H9 (cell line): ENCODE data around the gene KRTAP10-5. TPM values are rescaled to one million over a fixed set of nuclear protein-coding genes. Genes with fewer than 3 reads are reported as not detected.

Source experiments
- DNase-seq: peaks from one replicate; pipeline ENCODE4 v3.0.0-alpha.2; 2017
- H2AFZ ChIP-seq: one replicate; pipeline ENCODE4 v1.6.1; 2013; ENCODE audit warnings: mild to moderate bottlenecking, low read length, control low read depth, moderate library complexity
- H2AK5ac ChIP-seq: 2 replicates; pipeline ENCODE4 v1.6.1; 2013; ENCODE audit warnings: low read length, control low read depth, mixed read lengths; ENCODE audit not compliant: insufficient read length
- H2BK120ac ChIP-seq: one replicate; pipeline ENCODE4 v1.6.1; 2013; ENCODE audit warnings: low read depth, mild to moderate bottlenecking, low read length, control low read depth, inconsistent platforms; ENCODE audit not compliant: poor library complexity, severe bottlenecking
- H2BK12ac ChIP-seq: 2 replicates; pipeline ENCODE4 v1.6.1; 2013; ENCODE audit warnings: low read length, control low read depth, mixed read lengths, low read depth; ENCODE audit not compliant: insufficient read length
- H2BK15ac ChIP-seq: 2 replicates; pipeline ENCODE4 v1.6.1; 2013; ENCODE audit warnings: low read depth, low read length, control low read depth
- H2BK20ac ChIP-seq: one replicate; pipeline ENCODE4 v1.6.1; 2013; ENCODE audit warnings: low read depth, mild to moderate bottlenecking, low read length, control low read depth, inconsistent platforms; ENCODE audit not compliant: poor library complexity, severe bottlenecking
- H2BK5ac ChIP-seq: 2 replicates; pipeline ENCODE4 v1.6.1; 2013; ENCODE audit warnings: low read length, control low read depth, mixed read lengths; ENCODE audit not compliant: insufficient read length
- H3K14ac ChIP-seq: 2 replicates; pipeline ENCODE4 v1.6.1; 2013; ENCODE audit warnings: low read length, control low read depth; ENCODE audit not compliant: insufficient read depth
- H3K18ac ChIP-seq: 2 replicates; pipeline ENCODE4 v1.6.1; 2013; ENCODE audit warnings: low read depth, mild to moderate bottlenecking, mixed read lengths, low read length, control low read depth; ENCODE audit not compliant: insufficient read length
- H3K23ac ChIP-seq: 2 replicates; pipeline ENCODE4 v1.6.1; 2013; ENCODE audit warnings: low read length, control low read depth, mixed read lengths, low read depth; ENCODE audit not compliant: insufficient read length
- H3K23me2 ChIP-seq: 2 replicates; pipeline ENCODE4 v1.6.1; 2013; ENCODE audit warnings: low read depth, mild to moderate bottlenecking, mixed read lengths, low read length, control low read depth; ENCODE audit not compliant: insufficient read length, poor library complexity, severe bottlenecking
- H3K27ac ChIP-seq: 2 replicates; pipeline ENCODE4 v1.5.1; 2013; ENCODE audit warnings: low read length, control low read depth, mixed read lengths, low read depth; ENCODE audit not compliant: insufficient read length
- H3K27me3 ChIP-seq: 2 replicates; pipeline ENCODE4 v1.6.1; 2013; ENCODE audit warnings: low read length, control low read depth, inconsistent platforms; ENCODE audit not compliant: insufficient read depth
- H3K4ac ChIP-seq: 2 replicates; pipeline ENCODE4 v1.6.1; 2013; ENCODE audit warnings: low read depth, mild to moderate bottlenecking, control low read depth, inconsistent platforms, low read length, moderate library complexity
- H3K4me1 ChIP-seq: 2 replicates; pipeline ENCODE4 v1.6.1; 2013; ENCODE audit warnings: low read length, control low read depth, inconsistent platforms; ENCODE audit not compliant: insufficient read depth
- H3K4me2 ChIP-seq: 2 replicates; pipeline ENCODE4 v1.6.1; 2013; ENCODE audit warnings: low read length, control low read depth, mixed read lengths; ENCODE audit not compliant: insufficient read length, insufficient read depth
- H3K56ac ChIP-seq: 2 replicates; pipeline ENCODE4 v1.6.1; 2013; ENCODE audit warnings: low read depth, mild to moderate bottlenecking, mixed read lengths, low read length, control low read depth; ENCODE audit not compliant: insufficient read length
- H3K79me1 ChIP-seq: 2 replicates; pipeline ENCODE4 v1.6.1; 2013; ENCODE audit warnings: low read depth, mild to moderate bottlenecking, moderate library complexity, low read length, control low read depth, inconsistent platforms; ENCODE audit not compliant: insufficient read depth, poor library complexity, severe bottlenecking
- H3K79me2 ChIP-seq: 2 replicates; pipeline ENCODE4 v1.6.1; 2013; ENCODE audit warnings: low read length, control low read depth, inconsistent platforms; ENCODE audit not compliant: insufficient read depth
- H3K9ac ChIP-seq: 2 replicates; pipeline ENCODE4 v1.6.1; 2013; ENCODE audit warnings: low read length, control low read depth, mixed read lengths; ENCODE audit not compliant: insufficient read length; ENCODE audit errors: extremely low read depth
- H3K9me3 ChIP-seq: one replicate; pipeline ENCODE4 v1.6.1; 2013; ENCODE audit warnings: low read depth, low read length, inconsistent platforms; ENCODE audit not compliant: control insufficient read depth
- H3T11ph ChIP-seq: one replicate; pipeline ENCODE4 v1.6.1; 2013; ENCODE audit warnings: mild to moderate bottlenecking, low read length, control low read depth, inconsistent platforms
- H4K20me1 ChIP-seq: one replicate; pipeline ENCODE4 v1.6.1; 2013; ENCODE audit not compliant: control insufficient read depth, insufficient read length, insufficient read depth
- H4K5ac ChIP-seq: 2 replicates; pipeline ENCODE4 v1.6.1; 2013; ENCODE audit warnings: low read depth, mild to moderate bottlenecking, mixed read lengths, low read length, control low read depth; ENCODE audit not compliant: insufficient read length
- H4K8ac ChIP-seq: replicated peaks from 2 replicates; pipeline ENCODE4 v1.6.1; 2013; ENCODE audit warnings: low read length, control low read depth, mixed read lengths, low read depth; ENCODE audit not compliant: insufficient read length
- H4K91ac ChIP-seq: 2 replicates; pipeline ENCODE4 v1.6.1; 2013; ENCODE audit warnings: low read depth, mild to moderate bottlenecking, moderate library complexity, mixed read lengths, low read length, control low read depth; ENCODE audit not compliant: insufficient read length
- H3K27ac Mint-ChIP-seq, 3 experiments: 2 replicates in 2 of 3; 3 replicates in 1 of 3; pipeline ENCODE4 v1.8.0; 2020 to 2021; ENCODE audit warnings: mixed read lengths in 3 of 3, mild to moderate bottlenecking in 1 of 3, moderate library complexity in 1 of 3
- H3K27me3 Mint-ChIP-seq: 2 replicates; pipeline ENCODE4 v1.8.0; 2021; ENCODE audit warnings: low read depth, mild to moderate bottlenecking, moderate library complexity, mixed read lengths
- H3K36me3 Mint-ChIP-seq, 3 experiments: 2 replicates in 2 of 3; 3 replicates in 1 of 3; pipeline ENCODE4 v1.8.0; 2020 to 2021; ENCODE audit warnings: low read depth in 3 of 3, mixed read lengths in 3 of 3; ENCODE audit not compliant: insufficient read depth in 1 of 3
- H3K4me1 Mint-ChIP-seq, 2 experiments: 2 replicates each; pipeline ENCODE4 v1.8.0; 2020; ENCODE audit warnings: mixed read lengths in 2 of 2
- H3K4me3 Mint-ChIP-seq, 2 experiments: 2 replicates in 1 of 2; 3 replicates in 1 of 2; pipeline ENCODE4 v1.8.0; 2020 to 2021; ENCODE audit warnings: mild to moderate bottlenecking in 2 of 2, mixed read lengths in 2 of 2, moderate library complexity in 1 of 2
- H3K9me3 Mint-ChIP-seq, 2 experiments: 2 replicates in 1 of 2; 3 replicates in 1 of 2; pipeline ENCODE4 v1.8.0; 2020; ENCODE audit warnings: mild to moderate bottlenecking in 2 of 2, mixed read lengths in 2 of 2, moderate library complexity in 1 of 2
- WGBS: extraction: QIAGEN DNeasy Blood & Tissue Kit; methylation state at CpG from one replicate; pipeline ENCODE4 v1.1.7; 2013; ENCODE audit warnings: missing lambda C conversion rate, low lambda C conversion rate, mixed read lengths; ENCODE audit not compliant: insufficient read length; ENCODE audit errors: extremely low coverage; 5-methylcytosine and 5-hydroxymethylcytosine counted together
- total RNA-seq: library from RNA; stranded (reverse); gene quantifications from 2 replicates; pipeline ENCODE4 v1.2.1, GENCODE V29; 2021
- TF ChIP-seq, protein P1 (sequence below): fragments of 200-600 bp; sonication (generic); conservative IDR thresholded peaks from 3 replicates; pipeline ENCODE4 v1.8.0; 2021; ENCODE audit warnings: antibody characterized with exemption, mild to moderate bottlenecking

KRTAP10-5 gene
- total RNA-seq, 1 experiment from 2014 or later: not detected

DNA sequence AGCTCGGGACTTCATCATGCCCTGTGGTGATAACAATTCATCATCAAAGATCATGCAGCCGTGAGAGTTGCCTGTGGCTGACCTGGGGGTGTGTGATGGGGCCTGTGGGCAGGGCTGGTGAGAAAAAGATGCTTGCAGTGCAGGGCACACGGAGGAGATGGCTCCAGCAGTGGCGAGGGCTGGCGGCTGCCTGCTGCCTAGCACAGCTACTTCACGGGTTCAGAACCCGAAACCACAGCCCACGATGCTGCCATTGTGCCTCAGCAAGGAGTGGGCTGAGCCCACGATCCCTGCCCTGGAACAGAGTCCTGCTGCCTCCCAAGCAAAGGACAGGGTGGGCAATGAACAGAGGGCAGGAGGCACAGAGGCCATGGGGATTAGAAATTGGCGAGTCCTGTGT, 45.9 kb upstream of the KRTAP10-5 start:
- H3K79me2 ChIP-seq: no peaks in the 10 kb centered on the region
- no peak overlapping the region for H3K4me2 ChIP-seq
- no peak for DNase-seq
- Mint-ChIP-seq H3K36me3 (peaks cover 11 to 28% (median 16%) of the 10 kb centered on the region in 3 experiments; a peak in 6 of 7 replicates), H3K4me1 (peaks cover 3 to 7% of the 10 kb centered on the region in 2 experiments; a peak in 2 of 4 replicates), H3K4me3 (no peak overlapping the region), H3K9me3 (peaks cover 36 to 37% of the 10 kb centered on the region in 2 experiments), H3K27ac (no peak overlapping the region), H3K27me3 (peaks cover 7% of the 10 kb centered on the region)
- no peak overlapping the region for H4K8ac ChIP-seq
- no peaks in the 10 kb centered on the region for H3K4me1 ChIP-seq
- no peaks in the 10 kb centered on the region for H3K27me3 ChIP-seq
- H4K20me1 ChIP-seq: no peaks in the 10 kb centered on the region
- H3K9me3 ChIP-seq: no peaks in the 10 kb centered on the region
- no peak overlapping the region for H3K9ac ChIP-seq
- H2AFZ ChIP-seq: no peak overlapping the region
- no peak overlapping the region for H3K4ac ChIP-seq
- H2BK120ac ChIP-seq: no peak overlapping the region
- H3K27ac ChIP-seq: no peak overlapping the region
- H3K14ac ChIP-seq: no peak overlapping the region
- H3K79me1 ChIP-seq: no peaks in the 10 kb centered on the region
- no peak overlapping the region for H4K91ac ChIP-seq
- no peak overlapping the region for H3K56ac ChIP-seq
- no peak overlapping the region for H2BK15ac ChIP-seq
- H3K23me2 ChIP-seq: no peaks in the 10 kb centered on the region
- TF ChIP-seq, protein P1, sequence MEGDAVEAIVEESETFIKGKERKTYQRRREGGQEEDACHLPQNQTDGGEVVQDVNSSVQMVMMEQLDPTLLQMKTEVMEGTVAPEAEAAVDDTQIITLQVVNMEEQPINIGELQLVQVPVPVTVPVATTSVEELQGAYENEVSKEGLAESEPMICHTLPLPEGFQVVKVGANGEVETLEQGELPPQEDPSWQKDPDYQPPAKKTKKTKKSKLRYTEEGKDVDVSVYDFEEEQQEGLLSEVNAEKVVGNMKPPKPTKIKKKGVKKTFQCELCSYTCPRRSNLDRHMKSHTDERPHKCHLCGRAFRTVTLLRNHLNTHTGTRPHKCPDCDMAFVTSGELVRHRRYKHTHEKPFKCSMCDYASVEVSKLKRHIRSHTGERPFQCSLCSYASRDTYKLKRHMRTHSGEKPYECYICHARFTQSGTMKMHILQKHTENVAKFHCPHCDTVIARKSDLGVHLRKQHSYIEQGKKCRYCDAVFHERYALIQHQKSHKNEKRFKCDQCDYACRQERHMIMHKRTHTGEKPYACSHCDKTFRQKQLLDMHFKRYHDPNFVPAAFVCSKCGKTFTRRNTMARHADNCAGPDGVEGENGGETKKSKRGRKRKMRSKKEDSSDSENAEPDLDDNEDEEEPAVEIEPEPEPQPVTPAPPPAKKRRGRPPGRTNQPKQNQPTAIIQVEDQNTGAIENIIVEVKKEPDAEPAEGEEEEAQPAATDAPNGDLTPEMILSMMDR: no peak
- H2BK20ac ChIP-seq: no peak overlapping the region
- no peak overlapping the region for H4K5ac ChIP-seq
- no peak overlapping the region for H2BK12ac ChIP-seq
- H2BK5ac ChIP-seq: no peak overlapping the region
- H3T11ph ChIP-seq: no peak overlapping the region
- WGBS: no CpG with 5 or more reads among the region's 10 CpGs
- H3K23ac ChIP-seq: no peak overlapping the region
- H2AK5ac ChIP-seq: no peak overlapping the region
- H3K18ac ChIP-seq: no peak overlapping the region
